AML-193 (cell line): ENCODE data around the gene CNTNAP5.

Experiments
- DNase-seq, 2 experiments: peaks; one replicate each; lab custom pipeline; 2025; lab: John Stamatoyannopoulos, UW

The CNTNAP5 gene

GRCh38 chr2:124450481-124450880 lies 425.4 kb downstream of the CNTNAP5 start:
- no peak for DNase-seq

GRCh38 chr2:124476291-124476690 lies 451.2 kb downstream of the CNTNAP5 start:
- DNase-seq: no peak

- no peak for DNase-seq
Measured at GRCh38 chr2:124478761-124479160, 453.7 kb downstream of the CNTNAP5 start.

- DNase-seq: no peak
Measured at GRCh38 chr2:124480958-124481357, 455.9 kb downstream of the CNTNAP5 start.

- no peak for DNase-seq
Measured at GRCh38 chr2:124482044-124482443, 457.0 kb downstream of the CNTNAP5 start.

- DNase-seq: no peak
Measured at GRCh38 chr2:124482551-124482950, 457.5 kb downstream of the CNTNAP5 start.

GRCh38 chr2:124485659-124486058 lies 460.6 kb downstream of the CNTNAP5 start:
- DNase-seq: peak in 1 of 2 experiments; percentile 1

GRCh38 chr2:124489686-124490085 lies 464.6 kb downstream of the CNTNAP5 start:
- no peak for DNase-seq

- no peak for DNase-seq
Measured at GRCh38 chr2:124501575-124502152, 476.6 kb downstream of the CNTNAP5 start.

GRCh38 chr2:124514236-124514635 lies 489.1 kb downstream of the CNTNAP5 start:
- DNase-seq: no peak

- DNase-seq: no peak
Measured at GRCh38 chr2:124520953-124521352, 495.9 kb downstream of the CNTNAP5 start.

GRCh38 chr2:124523096-124523495 lies 498.0 kb downstream of the CNTNAP5 start:
- DNase-seq: no peak

GRCh38 chr2:124524155-124524915 lies 499.2 kb downstream of the CNTNAP5 start:
- DNase-seq: no peak

- DNase-seq: no peak
Measured at GRCh38 chr2:124526221-124526620, 501.1 kb downstream of the CNTNAP5 start.

- no peak for DNase-seq
Measured at GRCh38 chr2:124530203-124530602, 505.1 kb downstream of the CNTNAP5 start.

- DNase-seq: no peak
Measured at GRCh38 chr2:124533226-124533954, 508.3 kb downstream of the CNTNAP5 start.

GRCh38 chr2:124534028-124534427 lies 508.9 kb downstream of the CNTNAP5 start:
- DNase-seq: no peak

GRCh38 chr2:124535816-124536215 lies 510.7 kb downstream of the CNTNAP5 start:
- no peak for DNase-seq

- DNase-seq: no peak
Measured at GRCh38 chr2:124536591-124536990, 511.5 kb downstream of the CNTNAP5 start.

- DNase-seq: no peak
Measured at GRCh38 chr2:124538549-124538948, 513.5 kb downstream of the CNTNAP5 start.

- no peak for DNase-seq
Measured at GRCh38 chr2:124540805-124541204, 515.7 kb downstream of the CNTNAP5 start.

GRCh38 chr2:124542932-124543640 lies 518.0 kb downstream of the CNTNAP5 start:
- DNase-seq: no peak
